Calu3 (cell line): ENCODE results near the gene F10. TPM values are rescaled to one million over a fixed set of nuclear protein-coding genes. Genes with fewer than 3 reads are reported as not detected.

ENCODE experiments used
- BruUV-seq: library from RNA; stranded (reverse); fragments of 400-500 nt; replicated peaks from 2 replicates; lab custom pipeline; 2021; lab: Mats Ljungman, UMichigan
- CTCF ChIA-PET: fragments of 300-600 bp; sonication (Branson Sonifier 250); formaldehyde crosslinking; loops from one replicate; lab custom pipeline; 2022; ENCODE audit warnings: antibody characterized with exemption; lab: Charles Lee
- DNase-seq: peaks from one replicate; pipeline ENCODE4 v3.0.0; 2022
- H3K27ac Mint-ChIP-seq: one replicate; pipeline ENCODE4 v1.8.0; 2022; ENCODE audit warnings: mixed read lengths; ENCODE audit not compliant: unreplicated experiment
- H3K27me3 Mint-ChIP-seq: one replicate; pipeline ENCODE4 v1.8.0; 2022; ENCODE audit warnings: mixed read lengths; ENCODE audit not compliant: unreplicated experiment
- H3K36me3 Mint-ChIP-seq: one replicate; pipeline ENCODE4 v1.8.0; 2022; ENCODE audit warnings: mild to moderate bottlenecking, moderate library complexity, mixed read lengths; ENCODE audit not compliant: insufficient read depth, unreplicated experiment
- H3K4me1 Mint-ChIP-seq: one replicate; pipeline ENCODE4 v1.8.0; 2022; ENCODE audit warnings: mild to moderate bottlenecking, low read depth, mixed read lengths; ENCODE audit not compliant: unreplicated experiment
- H3K4me3 Mint-ChIP-seq: one replicate; pipeline ENCODE4 v1.8.0; 2022; ENCODE audit warnings: mild to moderate bottlenecking, low read depth, moderate library complexity, mixed read lengths; ENCODE audit not compliant: unreplicated experiment
- H3K9me3 Mint-ChIP-seq: one replicate; pipeline ENCODE4 v1.8.0; 2022; ENCODE audit warnings: low read depth, mixed read lengths; ENCODE audit not compliant: unreplicated experiment
- CTCF ChIP-seq: fragments of 200-600 bp; IDR thresholded peaks from one replicate; pipeline ENCODE4 v1.8.0; 2022; ENCODE audit warnings: antibody characterized with exemption; ENCODE audit not compliant: unreplicated experiment
- intact Hi-C: fragments of 100-400 bp; cut with micrococcal nuclease; formaldehyde crosslinking; loops from one replicate; pipeline ENCODE4 v1.10.0; 2022; ENCODE audit not compliant: unreplicated experiment
- total RNA-seq: library from RNA; stranded (reverse); gene quantifications from 2 replicates; pipeline ENCODE4 v1.2.3, GENCODE V29; 2022

F10 gene
- total RNA-seq, 1 experiment from 2014 or later, result not detected

- no peaks in the 10 kb centered on the region for H3K36me3 Mint-ChIP-seq
- no TSS peak for BruUV-seq
- intact Hi-C loops, result no loop called here
- no peaks in the 10 kb centered on the region for H3K9me3 Mint-ChIP-seq
- H3K27me3 Mint-ChIP-seq, result no peaks in the 10 kb centered on the region
- DNase-seq, result no peak
- H3K27ac Mint-ChIP-seq, result no peak overlapping the region
- CTCF ChIA-PET, result no interaction called here
- H3K4me3 Mint-ChIP-seq, result no peak overlapping the region
- TF ChIP-seq CTCF, result no peak
- no peaks in the 10 kb centered on the region for H3K4me1 Mint-ChIP-seq
These were observed 33.9 kb upstream of the F10 start for GRCh38 chr13:113088691-113089020.

GRCh38 chr13:113089693-113090414 is 32.7 kb upstream of the F10 start:
- CTCF ChIA-PET, result no interaction called here

GRCh38 chr13:113090415-113090770 is 32.2 kb upstream of the F10 start:
- no peak for TF ChIP-seq CTCF
- no peaks in the 10 kb centered on the region for H3K27me3 Mint-ChIP-seq

More at GRCh38 chr13:113089693-113090414, 32.7 kb upstream of the F10 start:
- no TSS peak for BruUV-seq
- Mint-ChIP-seq H3K27me3 (no peaks in the 10 kb centered on the region), H3K4me1 (no peaks in the 10 kb centered on the region), H3K9me3 (no peaks in the 10 kb centered on the region), H3K4me3 (no peak overlapping the region), H3K27ac (no peak overlapping the region), H3K36me3 (no peaks in the 10 kb centered on the region)
- TF ChIP-seq CTCF, result no peak
- DNase-seq, result no peak
- intact Hi-C loops, result no loop called here

GRCh38 chr13:113090806-113091205 is 31.8 kb upstream of the F10 start:
- intact Hi-C loops, result no loop called here
- CTCF ChIA-PET, result no interaction called here
- no peak for DNase-seq
- no peak for TF ChIP-seq CTCF
- no TSS peak for BruUV-seq
- Mint-ChIP-seq H3K27ac (no peak overlapping the region), H3K4me3 (no peak overlapping the region), H3K36me3 (no peaks in the 10 kb centered on the region), H3K27me3 (no peaks in the 10 kb centered on the region), H3K9me3 (no peaks in the 10 kb centered on the region), H3K4me1 (no peaks in the 10 kb centered on the region)

More at GRCh38 chr13:113090415-113090770, 32.2 kb upstream of the F10 start:
- intact Hi-C loops, result no loop called here
- Mint-ChIP-seq H3K27ac (no peak overlapping the region), H3K36me3 (no peaks in the 10 kb centered on the region), H3K4me3 (no peak overlapping the region), H3K4me1 (no peaks in the 10 kb centered on the region), H3K9me3 (no peaks in the 10 kb centered on the region)
- CTCF ChIA-PET, result no interaction called here
- BruUV-seq, result no TSS peak
- no peak for DNase-seq
